Retinal pigment epithelial cell (primary cell): ENCODE results near the gene RNF111.

Experiments used
- DNase-seq: peaks from one replicate; pipeline ENCODE4 v3.0.0-alpha.2; 2010; ENCODE audit warnings: low read depth
- H3K4me3 ChIP-seq: 2 replicates; pipeline ENCODE4 v1.5.1; 2011; ENCODE audit warnings: mild to moderate bottlenecking, low read length, control low read depth, moderate library complexity
- TF ChIP-seq, protein P1 (sequence below): conservative IDR thresholded peaks from 2 replicates; pipeline ENCODE4 v1.5.1; 2011; ENCODE audit warnings: low read depth, low read length, control low read depth, inconsistent platforms

Gene RNF111

GRCh38 chr15:59017449-59017848, 30.0 kb downstream of the RNF111 start:
- TF ChIP-seq, protein P1, sequence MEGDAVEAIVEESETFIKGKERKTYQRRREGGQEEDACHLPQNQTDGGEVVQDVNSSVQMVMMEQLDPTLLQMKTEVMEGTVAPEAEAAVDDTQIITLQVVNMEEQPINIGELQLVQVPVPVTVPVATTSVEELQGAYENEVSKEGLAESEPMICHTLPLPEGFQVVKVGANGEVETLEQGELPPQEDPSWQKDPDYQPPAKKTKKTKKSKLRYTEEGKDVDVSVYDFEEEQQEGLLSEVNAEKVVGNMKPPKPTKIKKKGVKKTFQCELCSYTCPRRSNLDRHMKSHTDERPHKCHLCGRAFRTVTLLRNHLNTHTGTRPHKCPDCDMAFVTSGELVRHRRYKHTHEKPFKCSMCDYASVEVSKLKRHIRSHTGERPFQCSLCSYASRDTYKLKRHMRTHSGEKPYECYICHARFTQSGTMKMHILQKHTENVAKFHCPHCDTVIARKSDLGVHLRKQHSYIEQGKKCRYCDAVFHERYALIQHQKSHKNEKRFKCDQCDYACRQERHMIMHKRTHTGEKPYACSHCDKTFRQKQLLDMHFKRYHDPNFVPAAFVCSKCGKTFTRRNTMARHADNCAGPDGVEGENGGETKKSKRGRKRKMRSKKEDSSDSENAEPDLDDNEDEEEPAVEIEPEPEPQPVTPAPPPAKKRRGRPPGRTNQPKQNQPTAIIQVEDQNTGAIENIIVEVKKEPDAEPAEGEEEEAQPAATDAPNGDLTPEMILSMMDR = no peak
- H3K4me3 ChIP-seq = no peak overlapping the region
- DNase-seq = no peak

- DNase-seq = no peak
- no peak overlapping the region for H3K4me3 ChIP-seq
- TF ChIP-seq, protein P1 = no peak
Observed at GRCh38 chr15:59018833-59019232, 31.4 kb downstream of the RNF111 start.

DNA sequence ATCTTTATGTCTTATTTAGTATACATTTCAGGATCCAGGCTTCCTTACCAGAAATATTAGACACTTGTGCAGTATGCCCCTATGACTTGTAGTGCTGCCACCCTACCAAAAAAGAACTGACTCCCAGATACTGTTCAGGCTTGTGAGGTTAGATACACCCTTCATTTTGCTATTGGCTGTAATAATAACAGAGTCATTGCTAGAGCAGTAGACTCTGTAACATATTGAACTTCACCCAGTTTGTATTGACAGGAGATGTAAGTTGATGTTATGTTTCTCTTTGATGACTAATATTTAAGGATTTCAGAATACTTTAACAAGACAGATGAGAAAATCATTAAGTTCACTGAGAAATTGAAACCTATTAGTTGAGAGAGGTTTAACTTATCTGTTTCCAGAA, 32.9 kb downstream of the RNF111 start:
- H3K4me3 ChIP-seq = no peak overlapping the region
- TF ChIP-seq, protein P1 = no peak
- no peak for DNase-seq

DNA sequence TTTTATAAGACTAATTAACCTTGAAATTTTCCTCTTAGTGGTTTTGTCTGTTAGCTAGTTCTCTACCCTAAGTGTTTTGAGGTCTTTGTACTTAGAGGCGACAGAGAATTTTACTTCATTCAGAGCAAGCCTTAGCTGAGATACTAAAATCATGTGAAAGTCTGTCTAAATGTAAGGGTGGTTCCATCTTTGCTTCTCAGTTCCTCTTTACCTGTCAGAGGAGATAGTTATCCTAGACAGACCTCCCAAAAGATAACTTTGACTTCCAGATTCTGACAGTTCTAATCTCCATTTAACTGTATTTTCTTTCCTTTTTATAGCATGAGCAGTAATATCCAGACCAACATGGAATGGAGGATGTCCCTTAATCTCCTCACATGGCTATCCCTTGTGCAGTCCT, 34.7 kb downstream of the RNF111 start:
- no peak for DNase-seq
- H3K4me3 ChIP-seq = no peak overlapping the region
- TF ChIP-seq, protein P1 = no peak

DNA sequence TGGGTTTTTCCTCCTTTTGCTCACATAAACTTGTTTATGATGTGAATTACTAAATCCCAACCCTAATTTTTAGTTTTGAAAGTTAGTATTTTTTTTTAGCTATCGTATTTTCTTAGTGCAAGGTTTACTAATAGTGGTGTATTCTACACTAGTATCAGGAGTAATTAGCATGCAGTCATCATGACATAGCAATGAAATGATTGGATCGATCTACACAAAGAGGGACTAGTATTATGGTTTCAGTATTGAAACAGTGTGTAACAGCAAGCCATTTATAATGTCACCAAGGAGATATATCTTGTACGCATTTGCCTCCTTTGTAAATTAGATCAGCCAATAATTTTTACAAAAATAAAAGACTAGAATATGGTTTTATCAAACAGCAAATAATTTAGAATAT, 38.7 kb downstream of the RNF111 start:
- no peak overlapping the region for H3K4me3 ChIP-seq
- TF ChIP-seq, protein P1 = no peak
- no peak for DNase-seq

DNA sequence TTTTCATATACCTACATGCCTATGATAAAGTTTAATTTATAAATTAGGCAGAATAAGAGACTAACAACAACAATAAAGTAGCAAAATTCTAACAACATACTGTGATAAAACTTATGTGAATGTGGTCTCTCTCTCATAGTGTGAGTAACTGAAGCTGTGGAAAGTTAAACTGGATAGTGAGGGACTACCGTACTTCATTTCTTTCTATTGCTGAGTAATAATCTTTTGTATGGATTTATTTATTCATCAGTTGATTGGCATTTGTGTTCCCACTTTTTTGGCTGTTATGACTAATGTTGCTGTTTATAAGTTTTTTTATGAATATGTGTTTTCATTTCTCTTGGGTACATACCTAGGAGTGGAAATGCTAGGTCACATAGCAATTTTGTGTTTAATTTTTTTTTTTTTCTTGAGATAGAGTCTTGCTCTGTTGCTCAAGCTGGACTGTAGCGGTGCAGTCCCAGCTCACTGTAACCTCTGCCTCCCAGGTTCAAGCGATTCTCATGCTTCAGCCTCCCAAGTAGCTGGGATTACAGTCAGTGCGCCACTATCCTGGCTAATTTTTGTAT, 41.0 kb downstream of the RNF111 start:
- no peak overlapping the region for H3K4me3 ChIP-seq

DNA sequence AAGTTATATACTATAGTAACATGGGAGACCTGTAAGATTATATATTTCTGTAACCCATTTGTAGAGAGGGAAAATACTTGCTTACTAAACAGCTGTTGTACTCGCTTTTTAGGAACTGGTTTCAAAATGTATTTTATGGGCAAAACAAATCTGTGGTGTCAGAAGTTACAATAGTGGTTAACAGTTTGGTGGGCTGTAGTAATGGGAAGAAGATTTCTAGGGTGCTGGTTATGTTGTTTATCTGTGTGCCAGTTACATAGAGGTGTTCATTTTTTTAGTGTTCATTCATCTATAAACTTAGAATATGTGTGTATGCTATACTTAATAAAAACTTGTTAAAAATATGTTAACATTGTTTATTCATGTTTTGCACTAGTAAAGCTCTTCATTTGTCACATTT, 42.1 kb downstream of the RNF111 start:
- DNase-seq = no peak
- no peak overlapping the region for H3K4me3 ChIP-seq
- TF ChIP-seq, protein P1 = no peak

More for the DNA sequence above, 41.0 kb downstream of the RNF111 start:
- no peak for DNase-seq
- TF ChIP-seq, protein P1 = no peak
